Transverse colon (tissue), 4 donors: ENCODE results near the gene PAQR6. TPM values are rescaled to one million over a fixed set of nuclear protein-coding genes. Genes with fewer than 3 reads are reported as not detected.
A peak's percentile ranks its signal among the peaks of the same experiment; 100 is the strongest.

Experiments used
- DNase-seq: peaks from one replicate; pipeline ENCODE4 v3.0.0-alpha.2; 2019
- H3K27ac ChIP-seq, 4 donors: fragments of 200-600 bp; sonication (generic); 2 replicates each; pipeline ENCODE4 v1.5.1; 2016 to 2018; ENCODE audit warnings: inconsistent platforms in 4 of 4
- H3K27me3 ChIP-seq: fragments of 200-600 bp; sonication (generic); 2 replicates; pipeline ENCODE4 v1.5.1; 2017; ENCODE audit warnings: inconsistent platforms
- H3K36me3 ChIP-seq, 4 donors: fragments of 200-600 bp; sonication (generic); 2 replicates each; pipeline ENCODE4 v1.5.1; 2017 to 2019; ENCODE audit warnings: inconsistent platforms in 4 of 4
- H3K4me1 ChIP-seq, 4 donors: fragments of 200-600 bp; sonication (generic); 2 replicates each; pipeline ENCODE4 v1.5.1; 2017 to 2020; ENCODE audit warnings: inconsistent platforms in 4 of 4
- H3K4me3 ChIP-seq, 4 donors: fragments of 200-600 bp; sonication (generic); 1 replicate in 1 of 4; 2 replicates in 3 of 4; pipeline versions ENCODE4 v1.5.1 to v1.6.1; 2017 to 2019; ENCODE audit warnings: inconsistent platforms in 4 of 4
- H3K9me3 ChIP-seq, 2 donors: fragments of 200-600 bp; sonication (generic); 2 replicates each; pipeline ENCODE4 v1.5.1; 2017 to 2019; ENCODE audit warnings: inconsistent platforms in 2 of 2
- CTCF ChIP-seq, 5 experiments: fragments of 200-600 bp in 3 of 5; fragments of 450-650 bp in 2 of 5; sonication (generic) in 3 of 5; IDR thresholded peaks; 1 replicate in 2 of 5; 2 replicates in 3 of 5; pipeline ENCODE4 v1.5.1; 2016 to 2017; ENCODE audit warnings: antibody characterized with exemption in 5 of 5, inconsistent platforms in 3 of 5, mild to moderate bottlenecking in 2 of 5, moderate library complexity in 1 of 5
- EP300 ChIP-seq: sonication (generic); formaldehyde crosslinking; IDR thresholded peaks from one replicate; pipeline ENCODE4 v1.6.1; 2017; ENCODE audit warnings: antibody characterized with exemption, low read depth
- POLR2A ChIP-seq: fragments of 450-650 bp; IDR thresholded peaks from one replicate; pipeline ENCODE4 v1.6.1; 2016; ENCODE audit warnings: antibody characterized with exemption, mild to moderate bottlenecking, moderate library complexity
- POLR2AphosphoS5 ChIP-seq, 3 donors: sonication (generic); formaldehyde crosslinking; IDR thresholded peaks; one replicate each; pipeline ENCODE4 v1.6.1; 2016; ENCODE audit warnings: antibody characterized with exemption in 3 of 3
- WGBS, 2 donors: methylation state at CpG; one replicate each; pipeline ENCODE4 v1.1.5; 2018; ENCODE audit warnings: low coverage in 1 of 2; 5-methylcytosine and 5-hydroxymethylcytosine counted together
- in situ Hi-C, 4 donors: fragments of 200-750 bp; cut with MboI; loops; one replicate each; pipeline versions ENCODE4 v1.15.0 to v1.15.1; 2017; ENCODE audit warnings: low sequenced_read_pairs in 3 of 4, low pct_ligation_motif_present in 1 of 4, low pct_unique_long_range_greater_than_20kb in 1 of 4
- intact Hi-C: fragments of 100-400 bp; cut with DNase I; formaldehyde crosslinking; loops from one replicate; pipeline ENCODE4 v1.15.1; 2023; ENCODE audit warnings: low total_unique reads
- total RNA-seq, 4 donors: library from RNA; depleted of rRNA; stranded (reverse); fragments of >200 nt; gene quantifications; one replicate each; pipeline ENCODE4 v1.1.0, GENCODE V29; 2016

PAQR6 gene
- 1 to 10 TPM in 2 of 4 donors, not detected in 2; 1.7 to 3.1 TPM for total RNA-seq

GRCh38 chr1:156247460-156248322 is at the start of gene PAQR6:
Gene PAQR6 (minus strand): TSS chr1:156248056. CDS start chr1:156246731, 1,325 bp downstream.
- Histone ChIP-seq H3K27ac (no peak within 1 kb of the TSS), H3K4me1 (peaks cover 10 to 24% (median 21%) of the 10 kb centered on the region in 4 donors), H3K36me3 (peaks cover 0 to 25% (median 11%) of the 10 kb centered on the region in 4 donors), H3K4me3 (no peak within 1 kb of the TSS), H3K9me3 (no peaks in the 10 kb centered on the region), H3K27me3 (peaks cover 32% of the 10 kb centered on the region)
- 38% methylated on average over 15 of the region's 16 CpGs; no CpG with 5 or more reads in 1 of the 2 donors for WGBS, 2 donors
- intact Hi-C loops, result no loop called here
- TF ChIP-seq POLR2AphosphoS5 (IDR thresholded peaks at IDR 0.05) (peak in 1 of 3 donors; percentile 5), CTCF (IDR thresholded peaks at IDR 0.05) (no peak)
- in situ Hi-C loops, result no loop called here
- no peak for DNase-seq

DNA sequence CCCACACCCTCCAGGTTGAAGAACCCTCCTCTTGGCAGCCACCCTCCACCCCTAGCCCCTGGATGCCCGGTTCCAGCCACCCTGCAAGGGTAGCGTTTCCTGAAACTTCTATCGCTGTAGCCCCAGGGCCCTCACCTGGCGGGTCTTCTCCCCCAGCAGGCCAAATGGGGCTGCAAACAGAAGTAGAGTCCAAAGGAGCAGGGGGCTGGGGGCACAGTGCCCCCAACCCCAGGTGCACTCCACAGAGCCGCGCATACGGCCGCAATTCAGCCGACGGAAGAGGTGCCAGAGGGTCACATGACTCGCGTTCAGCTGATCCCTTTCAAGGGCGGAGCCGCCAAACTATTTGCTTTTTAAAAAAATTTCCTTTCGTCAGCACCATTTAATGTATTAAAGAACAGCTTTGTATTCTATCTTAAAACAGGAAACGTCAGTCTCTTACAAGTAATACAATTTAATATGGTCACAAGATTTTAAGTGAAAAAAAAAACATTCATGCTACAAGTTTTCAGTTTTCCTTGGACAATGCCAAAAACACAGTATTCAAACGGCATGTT is 47.6 kb upstream of the PAQR6 start, which contains the start of gene GLMP:
Gene GLMP (minus strand): TSS at position 289 of the 557 bp plus-strand sequence. CDS start 34 bp downstream, at position 255.
- peaks cover 8 to 28% (median 22%) of the 10 kb centered on the region in 4 donors for H3K4me1 ChIP-seq
- in situ Hi-C loops, result no loop called here
- H3K27ac ChIP-seq, result peak within 1 kb of the TSS; percentile 57 to 77 (median 60)
- peak within 1 kb of the TSS; percentile 37 to 87 (median 64) for H3K4me3 ChIP-seq
- intact Hi-C loops, result no loop called here
- H3K27me3 ChIP-seq, result no peaks in the 10 kb centered on the region
- WGBS, 2 donors, result 0 to 1% methylated on average over 7 to 17 of the region's 17 CpGs
- H3K36me3 ChIP-seq, result no peaks in the 10 kb centered on the region
- peak; percentile 77 for DNase-seq
- H3K9me3 ChIP-seq, result no peaks in the 10 kb centered on the region
- no peak for TF ChIP-seq CTCF (IDR thresholded peaks at IDR 0.05)
- TF ChIP-seq POLR2AphosphoS5 (IDR thresholded peaks at IDR 0.05), result peak; percentile 37 to 46 (median 40)
- no peak for TF ChIP-seq POLR2A
- no peak for TF ChIP-seq EP300

GRCh38 chr1:156293895-156294294 is 46.0 kb upstream of the PAQR6 start:
- no peaks in the 10 kb centered on the region for H3K36me3 ChIP-seq
- peaks cover 8 to 28% (median 22%) of the 10 kb centered on the region in 4 donors for H3K4me1 ChIP-seq
- no peak for DNase-seq
- in situ Hi-C loops, result no loop called here
- WGBS, 2 donors, result 93% methylated on average over 9 of the region's 9 CpGs; no CpG with 5 or more reads in 1 of the 2 donors
- no peak overlapping the region for H3K27ac ChIP-seq
- no peaks in the 10 kb centered on the region for H3K27me3 ChIP-seq
- H3K4me3 ChIP-seq, result no peak overlapping the region
- TF ChIP-seq EP300 (no peak), POLR2A (no peak), POLR2AphosphoS5 (IDR thresholded peaks at IDR 0.05) (no peak), CTCF (IDR thresholded peaks at IDR 0.05) (no peak)
- intact Hi-C loops, result no loop called here
- H3K9me3 ChIP-seq, result no peaks in the 10 kb centered on the region

DNA sequence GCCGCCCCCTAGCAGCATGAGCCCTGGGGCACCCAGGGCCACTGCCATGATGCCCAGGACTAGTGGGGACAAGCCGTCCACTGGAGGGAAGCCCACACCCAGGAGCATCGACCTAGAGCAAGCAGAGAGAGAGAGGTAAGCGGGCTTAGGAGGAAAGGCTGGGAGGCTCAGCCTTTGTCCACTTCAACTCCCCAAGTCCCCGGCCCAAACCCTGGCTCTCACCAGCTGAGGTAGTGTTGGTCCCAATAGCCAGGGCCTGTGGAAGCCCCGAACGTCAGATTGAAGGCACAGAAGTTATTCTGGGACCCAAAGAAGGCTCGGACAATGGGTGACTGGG is 45.2 kb upstream of the PAQR6 start:
- no peak overlapping the region for H3K27ac ChIP-seq
- H3K36me3 ChIP-seq, result no peaks in the 10 kb centered on the region
- TF ChIP-seq POLR2AphosphoS5 (IDR thresholded peaks at IDR 0.05) (no peak), POLR2A (no peak), CTCF (IDR thresholded peaks at IDR 0.05) (no peak), EP300 (no peak)
- no peaks in the 10 kb centered on the region for H3K27me3 ChIP-seq
- peaks cover 8 to 28% (median 22%) of the 10 kb centered on the region in 4 donors for H3K4me1 ChIP-seq
- H3K9me3 ChIP-seq, result no peaks in the 10 kb centered on the region
- in situ Hi-C loops, result no loop called here
- no peak for DNase-seq
- no peak overlapping the region for H3K4me3 ChIP-seq
- intact Hi-C loops, result no loop called here
- WGBS, 2 donors, result 90% methylated on average over 8 of the region's 8 CpGs; no CpG with 5 or more reads in 1 of the 2 donors
